ENCODE measurements around the gene CCDC81.
"Not testable (repeated sequence)": the region's sequence is repeated elsewhere in the genome, so short reads cannot be mapped to it uniquely, and the experiment has no call there.

The CCDC81 gene

DNA sequence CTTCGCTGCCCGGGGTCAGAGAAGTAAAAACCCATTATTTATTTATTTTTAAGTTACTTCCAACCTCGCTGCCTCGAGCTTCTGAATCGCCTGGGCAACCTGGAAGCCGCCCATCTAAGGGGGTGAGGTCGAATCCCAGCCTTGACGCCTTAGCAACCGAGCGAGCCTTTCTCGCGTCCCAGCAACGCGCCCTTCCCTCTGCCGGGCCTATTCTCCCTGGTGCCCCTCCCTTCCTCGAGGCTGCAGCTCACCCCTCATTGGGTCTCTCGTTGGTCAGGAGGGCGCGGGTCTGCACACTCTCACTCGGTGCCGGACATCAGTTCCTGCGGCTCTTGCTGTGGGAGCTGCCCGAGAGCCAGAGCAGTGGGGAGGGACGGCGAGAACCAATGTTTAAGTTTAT lies at the start of gene CCDC81:
Gene CCDC81 (plus strand): TSS at position 302 of the 400 bp plus-strand sequence. CDS start 277 bp downstream, outside the sequence.
- no peak for DNase-seq

DNA sequence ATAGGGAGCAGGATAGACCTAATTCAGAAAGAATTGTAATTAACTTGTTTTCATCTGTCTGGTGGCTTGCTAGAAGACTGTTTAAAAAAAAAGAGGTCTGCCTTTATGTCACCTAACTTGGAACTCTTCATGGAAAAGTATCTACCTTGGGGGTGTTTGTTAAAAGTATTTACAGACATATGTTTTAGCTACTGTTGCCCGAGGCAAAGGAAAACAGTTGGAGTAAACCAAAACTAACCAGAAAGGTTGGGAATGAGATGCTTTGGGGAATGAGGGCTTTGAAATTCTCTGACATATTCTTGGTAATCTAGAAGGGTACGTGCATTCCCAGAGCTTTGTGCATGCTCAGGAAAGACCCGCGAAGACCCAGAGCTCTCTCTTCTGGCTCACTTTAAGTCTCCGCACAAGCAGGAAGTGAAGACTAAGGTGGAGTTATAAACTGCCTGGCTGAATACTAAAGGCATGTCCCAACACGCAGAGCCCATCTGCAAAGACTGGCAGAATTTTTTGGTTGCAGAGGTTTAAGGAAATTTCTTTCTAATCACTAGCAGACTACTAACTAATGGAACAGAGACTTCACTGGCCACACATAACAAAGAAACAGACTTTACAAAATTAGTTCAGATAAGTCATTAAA lies 39.4 kb upstream of the CCDC81 start:
- no peak for DNase-seq

DNA sequence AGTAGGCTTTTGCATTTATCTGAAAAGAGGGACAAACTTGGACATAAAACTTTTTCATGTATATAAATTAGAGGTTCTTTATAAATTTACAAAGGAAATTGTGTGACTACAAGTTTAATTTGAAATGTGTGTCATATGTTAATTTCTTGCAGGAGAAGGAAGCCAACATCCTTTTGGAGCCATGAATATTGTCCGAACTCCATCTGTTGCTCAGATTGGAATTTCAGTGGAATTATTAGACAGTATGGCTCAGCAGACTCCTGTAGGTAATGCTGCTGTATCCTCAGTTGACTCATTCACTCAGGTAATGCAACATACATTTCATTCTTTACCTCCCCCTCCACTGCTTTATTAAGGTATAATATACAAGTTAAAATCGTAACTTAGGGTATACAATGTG lies 37.5 kb upstream of the CCDC81 start:
- no peak for DNase-seq

GRCh38 chr11:86341382-86341781 lies 33.3 kb upstream of the CCDC81 start:
- DNase-seq = no peak

- no peak for DNase-seq
These were observed 28.2 kb upstream of the CCDC81 start for GRCh38 chr11:86346513-86346912.

GRCh38 chr11:86355256-86355655 lies 19.4 kb upstream of the CCDC81 start:
- DNase-seq = no peak

GRCh38 chr11:86357412-86357811 lies 17.3 kb upstream of the CCDC81 start:
- DNase-seq = not testable (repeated sequence)

DNA sequence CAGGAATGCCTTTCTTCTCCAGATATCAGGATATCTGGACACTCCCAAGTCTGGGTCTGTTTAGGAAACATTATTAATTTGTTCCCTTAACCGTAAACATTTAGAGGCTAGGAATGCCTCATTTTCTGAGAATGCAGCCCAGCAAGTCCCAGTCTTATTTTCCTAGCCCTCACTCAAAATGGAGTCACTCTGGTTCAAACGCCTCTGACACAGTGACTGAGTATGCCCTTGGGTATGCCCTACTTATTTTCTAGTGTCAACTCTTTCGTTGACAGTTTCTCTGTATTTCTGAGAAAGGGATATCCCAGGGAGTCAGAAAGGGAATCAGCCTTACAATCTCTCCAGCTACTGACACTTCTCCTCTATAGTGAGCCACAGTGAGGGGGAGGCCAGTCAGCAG lies 16.0 kb upstream of the CCDC81 start:
- DNase-seq = no peak

GRCh38 chr11:86360775-86361395 lies 13.8 kb upstream of the CCDC81 start:
- peak in 1 of 2 experiments; percentile 39 for DNase-seq

GRCh38 chr11:86363424-86363823 lies 11.3 kb upstream of the CCDC81 start:
- DNase-seq = no peak

GRCh38 chr11:86365546-86365945 lies 9.1 kb upstream of the CCDC81 start:
- no peak for DNase-seq

GRCh38 chr11:86369668-86370067 lies 5.0 kb upstream of the CCDC81 start:
- DNase-seq = no peak

- peak in 1 of 2 experiments; percentile 6 for DNase-seq
These were observed 4.5 kb upstream of the CCDC81 start for GRCh38 chr11:86370171-86370570.

- DNase-seq = no peak
These were observed 3.6 kb upstream of the CCDC81 start for GRCh38 chr11:86370922-86371594.

DNA sequence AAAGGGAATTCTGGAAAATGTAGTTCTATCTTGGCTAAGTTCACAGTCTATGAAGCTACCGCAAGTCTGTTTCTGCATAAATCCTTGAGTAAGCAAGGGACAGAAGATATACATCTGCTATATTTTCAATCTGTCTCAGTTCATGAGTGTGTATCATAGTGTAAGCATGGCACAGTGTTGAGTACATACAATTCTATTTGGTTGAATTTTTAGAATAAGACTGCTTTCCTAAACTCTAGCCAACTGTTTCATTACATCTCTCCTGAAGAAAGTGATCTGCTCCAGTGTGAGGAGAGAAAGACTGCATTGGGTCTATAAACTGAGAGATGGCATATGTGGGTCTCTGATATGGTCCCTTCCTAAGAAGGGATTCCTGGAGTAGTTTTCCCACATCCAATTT lies 2.6 kb upstream of the CCDC81 start:
- DNase-seq = no peak

GRCh38 chr11:86372586-86372985 lies 2.1 kb upstream of the CCDC81 start:
- no peak for DNase-seq

DNA sequence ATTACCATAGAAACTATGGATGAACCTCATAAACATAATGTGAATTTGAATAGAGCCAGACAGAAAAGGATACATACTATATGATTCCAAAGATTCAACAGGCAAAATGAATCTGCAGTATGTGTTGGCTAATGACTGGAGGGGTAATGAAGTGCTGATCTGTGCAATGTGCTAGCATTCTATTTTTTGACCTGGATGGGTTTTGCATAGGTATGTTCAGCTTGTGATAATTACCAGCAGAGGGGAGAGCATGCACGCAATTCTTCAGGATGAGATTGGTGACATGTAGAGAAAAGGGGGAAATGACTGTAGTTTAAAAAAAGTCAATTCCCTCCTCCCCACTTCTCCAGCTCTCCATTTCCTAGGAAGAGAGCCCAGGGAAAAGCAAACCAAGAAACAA lies 618 bp upstream of the CCDC81 start:
- DNase-seq = no peak

DNA sequence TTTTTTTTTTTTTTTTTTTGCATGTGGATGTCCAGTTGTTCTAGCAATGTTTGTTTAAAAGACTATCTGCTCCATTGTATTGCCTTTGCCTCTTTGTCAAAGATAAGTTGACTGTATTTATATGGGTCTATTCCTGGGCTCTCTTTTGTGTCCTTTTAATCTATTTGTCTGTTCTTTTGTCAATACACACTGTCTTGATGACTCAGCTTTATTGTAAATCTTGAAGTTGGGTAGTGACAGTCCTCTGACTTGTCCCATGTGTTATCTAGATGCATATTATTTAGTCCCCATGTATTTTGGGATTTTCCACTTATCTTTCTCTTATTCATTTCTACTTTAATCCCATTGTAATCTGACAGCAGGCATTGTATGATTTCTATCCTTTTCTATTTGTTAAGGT lies 3.3 kb downstream of the CCDC81 start:
- DNase-seq = no peak

DNA sequence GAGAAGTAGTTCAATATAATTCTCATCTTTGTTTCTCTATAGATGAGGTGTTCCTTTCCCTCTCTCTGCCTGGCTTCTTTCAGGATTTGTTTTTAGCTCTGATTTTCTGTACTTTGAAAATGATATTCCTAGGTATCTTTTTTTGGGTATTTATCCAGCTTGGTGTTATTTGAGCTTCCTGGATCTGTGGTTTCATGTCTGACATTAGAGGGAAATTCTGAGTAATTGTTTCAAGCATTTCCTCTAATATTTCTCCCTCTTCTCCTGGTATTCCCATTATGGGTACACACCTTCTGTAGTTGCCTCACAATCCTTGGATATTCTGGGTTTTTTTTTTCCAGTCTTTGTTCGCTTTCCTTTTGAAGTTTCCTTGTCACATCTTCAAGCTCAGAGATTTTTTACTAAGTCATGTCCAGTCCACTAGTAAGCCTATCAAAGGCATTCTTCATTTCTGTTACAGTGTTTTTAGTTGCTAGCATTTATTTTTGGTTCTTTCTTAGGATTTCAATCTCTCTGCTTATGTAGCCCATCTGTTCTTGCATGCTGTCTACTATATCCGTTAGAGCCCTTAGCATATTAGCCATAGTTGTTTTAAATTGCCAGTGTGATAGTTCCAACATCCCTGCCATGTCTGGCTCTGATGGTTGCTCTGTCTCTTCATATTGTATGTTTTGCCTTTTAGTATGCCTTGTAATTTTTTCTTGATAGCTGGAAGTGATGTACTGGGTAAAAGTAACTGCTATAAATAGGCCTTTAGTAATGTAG lies 5.8 kb downstream of the CCDC81 start:
- no peak for DNase-seq

GRCh38 chr11:86383041-86383955 lies 8.6 kb downstream of the CCDC81 start:
- DNase-seq = peak in 1 of 2 experiments; percentile 17

GRCh38 chr11:86386283-86386682 lies 11.6 kb downstream of the CCDC81 start:
- DNase-seq = no peak

- DNase-seq = no peak
These were observed 12.1 kb downstream of the CCDC81 start for GRCh38 chr11:86386746-86387145.
